GM18507 (cell line): Measurements from ENCODE around the gene IRAG1.

ENCODE experiments used
- DNase-seq: peaks from one replicate; pipeline ENCODE4 v3.0.0; 2011; ENCODE audit warnings: low read depth; ENCODE audit not compliant: insufficient read length; ENCODE audit errors: extremely low spot score
- FAIRE-seq: peaks from 2 replicates; lab custom pipeline; 2011; peaks lifted over from hg19 to GRCh38; lab: Jason Lieb, UNC

IRAG1 gene

DNA sequence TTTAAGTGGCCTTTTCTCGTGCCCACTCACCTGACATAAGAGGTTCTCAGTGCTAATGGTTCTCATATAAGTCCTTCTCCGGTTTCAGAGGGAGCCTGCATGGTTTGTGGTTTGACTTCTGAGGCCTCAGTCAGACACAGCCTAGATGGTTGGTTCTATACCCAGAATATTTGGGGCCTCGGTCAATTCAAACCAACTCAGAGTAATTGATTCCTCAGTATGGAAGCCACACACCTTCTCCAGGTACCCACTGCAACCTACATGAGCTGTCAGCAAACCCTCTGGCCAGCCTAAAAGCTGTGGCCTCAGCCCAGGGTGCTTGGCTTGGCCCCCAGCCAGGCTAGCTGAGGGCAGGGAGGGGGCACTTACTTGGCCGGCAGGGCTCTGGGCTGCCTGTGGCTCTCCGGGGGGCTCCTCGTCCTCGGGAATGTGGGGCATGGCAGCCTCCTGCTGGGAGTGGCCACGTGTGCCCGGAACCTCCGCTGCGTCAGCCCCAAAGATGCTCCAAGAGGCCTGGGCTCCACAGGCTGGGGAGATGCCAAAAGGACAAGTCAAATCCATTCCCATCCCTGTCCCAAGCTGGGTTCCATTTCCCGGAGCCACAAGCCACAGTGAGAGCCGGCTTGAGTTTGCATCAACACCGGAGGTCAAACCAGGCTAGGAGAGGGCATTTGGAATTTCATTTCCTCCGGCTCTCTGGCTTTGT is 41.7 kb downstream of the IRAG1 start:
- FAIRE-seq (no peak), DNase-seq (no peak)

DNA sequence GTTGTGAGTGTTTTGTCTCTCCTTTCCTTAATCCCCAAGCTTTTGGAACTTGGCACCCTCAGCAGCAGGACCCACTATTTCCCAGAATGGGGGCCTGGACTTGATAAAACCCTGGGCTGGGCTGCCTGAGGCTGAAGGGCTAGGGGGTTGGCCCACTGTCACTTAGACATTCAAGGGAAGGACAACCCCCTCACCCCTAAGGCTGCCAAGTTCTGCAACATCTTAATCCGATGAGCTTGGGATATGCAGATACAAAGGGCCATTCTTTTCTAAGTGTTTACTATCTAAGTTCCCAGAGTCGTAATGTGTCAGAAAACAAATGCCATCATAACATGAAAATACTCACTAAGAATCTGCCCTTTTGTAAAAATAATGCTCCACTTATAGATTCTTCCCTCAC is 42.9 kb downstream of the IRAG1 start:
- FAIRE-seq (no peak), DNase-seq (no peak)

- no peak for FAIRE-seq
Observed at GRCh38 chr11:10650166-10650565, 43.4 kb downstream of the IRAG1 start.

DNA sequence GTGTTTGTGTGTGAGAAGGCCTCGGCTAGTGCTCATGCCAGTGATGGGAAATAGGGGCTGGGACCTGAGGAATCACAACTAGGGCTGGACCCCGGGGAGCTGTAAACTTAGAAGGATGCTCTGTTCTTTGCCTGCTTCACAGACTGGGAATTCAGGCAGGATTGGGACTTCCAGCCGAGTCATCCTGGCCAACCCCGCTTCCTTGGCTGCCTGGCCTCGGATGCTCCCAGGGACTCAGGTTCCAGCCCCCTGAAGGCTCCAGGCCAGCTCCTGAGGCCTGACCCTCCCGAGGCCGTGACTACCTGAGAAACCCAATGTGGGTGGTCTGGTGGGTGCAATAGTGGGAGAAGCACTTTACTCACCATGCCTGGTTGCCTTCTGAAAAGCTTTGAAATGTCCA is 44.7 kb downstream of the IRAG1 start:
- no peak for FAIRE-seq
- DNase-seq = no peak

More at GRCh38 chr11:10650166-10650565, 43.4 kb downstream of the IRAG1 start:
- DNase-seq = no peak

DNA sequence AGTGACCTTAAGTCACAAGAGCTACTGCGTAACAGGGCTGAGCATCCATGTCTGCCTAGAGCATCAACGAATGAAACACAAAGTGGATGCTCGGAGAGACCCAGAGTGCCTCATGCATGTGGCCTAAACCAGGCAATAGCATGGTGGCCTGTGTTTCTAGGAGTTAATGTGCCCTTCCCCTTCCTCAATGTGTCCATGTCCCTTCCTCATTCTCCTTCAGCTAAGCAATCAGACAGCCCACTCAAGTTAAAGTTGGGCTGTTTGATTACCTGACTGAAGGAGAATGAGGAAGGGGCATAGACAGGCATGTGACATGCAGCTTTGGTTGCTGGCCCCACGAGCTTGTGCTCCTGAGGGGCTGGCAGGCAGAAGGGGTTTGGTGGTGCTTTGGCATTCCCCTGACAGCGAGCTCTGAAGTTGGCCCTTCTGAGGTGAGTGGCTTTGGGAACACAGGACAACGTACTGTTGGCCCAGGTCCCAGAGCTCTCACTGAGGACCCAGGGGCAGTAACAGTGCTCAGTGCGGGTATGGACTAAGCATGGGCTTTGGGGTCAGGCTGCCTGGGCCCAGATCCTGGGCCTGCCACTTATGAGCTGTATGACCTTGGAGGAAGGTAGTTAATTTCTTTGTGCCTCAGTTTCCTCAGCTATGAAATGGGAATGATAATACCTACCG is 46.7 kb downstream of the IRAG1 start:
- DNase-seq (no peak), FAIRE-seq (no peak)

DNA sequence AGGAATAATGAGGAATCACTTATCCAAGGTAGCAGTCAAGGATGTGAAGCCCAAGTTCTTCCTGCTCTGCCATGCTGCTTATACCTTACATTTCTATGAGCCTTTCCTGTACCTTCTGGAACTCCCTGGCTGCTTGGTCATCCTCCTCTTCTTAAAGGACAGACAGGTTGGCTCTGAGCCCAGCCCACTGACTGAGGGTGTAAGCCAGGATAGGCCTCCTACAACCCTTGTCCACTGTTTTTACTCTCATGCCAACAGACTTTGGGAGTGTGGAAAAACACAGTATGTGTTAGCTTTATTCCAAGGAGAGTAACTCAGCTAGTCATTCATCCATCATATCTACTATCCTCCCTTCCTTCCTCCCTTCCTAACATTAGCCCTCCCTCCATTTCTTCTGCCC is 47.5 kb downstream of the IRAG1 start:
- no peak for FAIRE-seq

DNA sequence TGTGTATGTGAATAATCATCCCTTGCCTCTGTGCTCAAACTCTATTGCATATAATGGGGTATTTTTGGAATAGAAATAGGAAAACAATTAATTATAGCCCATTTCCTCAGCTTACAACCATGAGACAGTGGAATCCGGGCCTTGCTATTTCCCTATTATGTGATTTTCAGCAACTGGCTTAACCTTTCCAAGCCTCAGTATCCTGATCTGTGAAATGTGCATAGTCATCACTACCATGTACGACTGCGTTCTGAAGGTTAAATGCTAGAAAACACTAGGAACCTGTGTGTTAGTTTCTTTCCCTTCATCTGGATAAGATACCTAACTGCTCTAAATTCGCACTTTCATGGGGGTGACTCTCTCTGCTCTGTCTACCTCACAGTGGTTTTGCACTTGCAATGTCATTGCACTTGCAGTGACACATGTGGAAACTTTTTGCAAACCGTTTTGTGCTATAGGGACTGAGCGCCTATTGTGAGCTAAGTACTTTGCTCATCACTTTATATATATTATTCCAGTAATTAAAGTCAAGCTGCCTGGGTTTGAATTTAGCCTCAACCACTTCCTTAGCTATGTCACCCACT is 48.3 kb downstream of the IRAG1 start:
- DNase-seq (no peak), FAIRE-seq (no peak)

More for the DNA sequence above, 47.5 kb downstream of the IRAG1 start:
- DNase-seq = no peak
